Measurements from ENCODE around the gene OR6V1.

- TF ChIP-seq CTCF (IDR thresholded peaks at IDR 0.05): no peak
- no peak for TF ChIP-seq POLR2A (IDR thresholded peaks at IDR 0.05)
These were observed 11.9 kb upstream of the OR6V1 start for GRCh38 chr7:143040209-143040715.

Data from adrenal gland (tissue), 5 donors.